Right lobe of liver (tissue), 6 donors: ENCODE results near the gene ARFGEF3. TPM values are rescaled to one million over a fixed set of nuclear protein-coding genes. Genes with fewer than 3 reads are reported as not detected.
A peak's percentile ranks its signal among the peaks of the same experiment; 100 is the strongest.

Experiments used
- ATAC-seq, 4 donors: fragments of 200-7000 bp; cut with Tn5 transposase; one replicate each; pipeline ENCODE4 v1.9.1; 2020; ENCODE audit warnings: mild to moderate bottlenecking in 4 of 4, moderate library complexity in 4 of 4
- DNase-seq, 3 donors: peaks; one replicate each; pipeline ENCODE4 v3.0.0-alpha.2; 2020
- H3K27ac ChIP-seq, 3 donors: fragments of 200-600 bp; one replicate each; pipeline ENCODE4 v1.8.0; 2022
- H3K27me3 ChIP-seq, 2 donors: fragments of 200-600 bp; one replicate each; pipeline ENCODE4 v1.8.0; 2022
- H3K36me3 ChIP-seq, 4 donors: fragments of 200-600 bp; sonication (generic) in 1 of 4; one replicate each; pipeline versions ENCODE4 v1.5.1 to v1.8.0; 2017 to 2022; ENCODE audit warnings: control low read depth in 1 of 4
- H3K4me1 ChIP-seq, 4 donors: fragments of 200-600 bp; sonication (generic) in 1 of 4; one replicate each; pipeline versions ENCODE4 v1.5.1 to v1.8.0; 2017 to 2022; ENCODE audit warnings: control low read depth in 1 of 4
- H3K4me3 ChIP-seq, 3 donors: fragments of 200-600 bp; one replicate each; pipeline ENCODE4 v1.8.0; 2022
- H3K9me3 ChIP-seq, 4 donors: fragments of 200-600 bp; sonication (generic) in 1 of 4; one replicate each; pipeline versions ENCODE4 v1.5.1 to v1.8.0; 2017 to 2022; ENCODE audit warnings: control low read depth in 1 of 4
- CTCF ChIP-seq, 4 donors: fragments of 200-600 bp in 3 of 4; fragments of 450-650 bp in 1 of 4; IDR thresholded peaks; one replicate each; pipeline versions ENCODE4 v1.5.1 to v1.8.0; 2016 to 2022; ENCODE audit warnings: antibody characterized with exemption in 4 of 4, mild to moderate bottlenecking in 2 of 4
- POLR2A ChIP-seq: fragments of 450-650 bp; IDR thresholded peaks from one replicate; pipeline ENCODE4 v1.6.1; 2017; ENCODE audit warnings: antibody characterized with exemption, mild to moderate bottlenecking
- WGBS: methylation state at CpG from one replicate; pipeline ENCODE4 v1.1.6; 2018; ENCODE audit warnings: low coverage, low lambda C conversion rate; ENCODE audit not compliant: insufficient coverage; ENCODE audit errors: missing lambda C conversion rate; 5-methylcytosine and 5-hydroxymethylcytosine counted together
- intact Hi-C, 2 donors: fragments of 100-400 bp; cut with DNase I; formaldehyde crosslinking; loops; one replicate each; pipeline versions ENCODE4 v1.11.2 to v1.14.1; 2022
- total RNA-seq, 6 experiments: library from RNA; depleted of rRNA in 2 of 6; stranded (reverse); fragments of >200 nt in 2 of 6; fragmentation: NEBNext Ultra II Directional in 3 of 6; extraction: Animal tissue kit (Norgen Biotek cat#: 25700) in 3 of 6; gene quantifications; one replicate each; pipeline versions ENCODE4 v1.1.0 to v1.2.4, GENCODE V29; 2016 to 2023
- donor health status: DM: no; HTN: yes; CAD: no.
- donor health status: DM: no; HTN: no; CAD: no.
- donor health status: DM: no; HTN: no; CAD: no.
- donor health status: DM: no; HTN: yes; CAD: no.
- donor health status: DM: no; HTN: yes; CAD: no.

ARFGEF3 gene
- total RNA-seq, 6 experiments from 2014 or later: 0.07 to 2.0 (median 0.24) TPM

GRCh38 chr6:138307816-138308730 is 146.3 kb downstream of the ARFGEF3 start:
- 82% methylated on average over 6 of the region's 11 CpGs for WGBS
- Histone ChIP-seq H3K4me3 (no peak overlapping the region), H3K36me3 (no peaks in the 10 kb centered on the region), H3K4me1 (no peaks in the 10 kb centered on the region), H3K27me3 (no peaks in the 10 kb centered on the region), H3K9me3 (no peaks in the 10 kb centered on the region), H3K27ac (no peak overlapping the region)
- DNase-seq: no peak
- peak in 1 of 4 donors; percentile 16 for TF ChIP-seq CTCF (IDR thresholded peaks at IDR 0.05)
- TF ChIP-seq POLR2A: no peak
- intact Hi-C loops: no loop called here
- ATAC-seq: peak; percentile 52 to 62 (median 58)

- no CpG with 5 or more reads among the region's 1 CpG for WGBS
- intact Hi-C loops: no loop called here
- H3K9me3 ChIP-seq: no peaks in the 10 kb centered on the region
- H3K36me3 ChIP-seq: no peaks in the 10 kb centered on the region
- no peak overlapping the region for H3K27ac ChIP-seq
- ATAC-seq (no peak), DNase-seq (no peak)
- H3K4me3 ChIP-seq: no peak overlapping the region
- no peaks in the 10 kb centered on the region for H3K4me1 ChIP-seq
- TF ChIP-seq CTCF (IDR thresholded peaks at IDR 0.05) (no peak), POLR2A (no peak)
- H3K27me3 ChIP-seq: no peaks in the 10 kb centered on the region
Measured at GRCh38 chr6:138308731-138309110, 147.0 kb downstream of the ARFGEF3 start.

- Histone ChIP-seq H3K27me3 (no peaks in the 10 kb centered on the region), H3K36me3 (no peaks in the 10 kb centered on the region), H3K9me3 (no peaks in the 10 kb centered on the region), H3K4me3 (no peak overlapping the region), H3K27ac (no peak overlapping the region), H3K4me1 (no peaks in the 10 kb centered on the region)
- 100% methylated on average over 1 of the region's 1 CpG for WGBS
- ATAC-seq (no peak), DNase-seq (no peak)
- no peak for TF ChIP-seq POLR2A
- no peak for TF ChIP-seq CTCF (IDR thresholded peaks at IDR 0.05)
- intact Hi-C loops: no loop called here
Measured at GRCh38 chr6:138309695-138310094, 148.0 kb downstream of the ARFGEF3 start.

GRCh38 chr6:138310294-138310693 is 148.6 kb downstream of the ARFGEF3 start:
- H3K27ac ChIP-seq: no peak overlapping the region
- no peaks in the 10 kb centered on the region for H3K4me1 ChIP-seq
- no peaks in the 10 kb centered on the region for H3K36me3 ChIP-seq
- ATAC-seq (peak; percentile 47 to 68 (median 61)), DNase-seq (no peak)
- intact Hi-C loops: no loop called here
- H3K27me3 ChIP-seq: no peaks in the 10 kb centered on the region
- no peaks in the 10 kb centered on the region for H3K9me3 ChIP-seq
- TF ChIP-seq POLR2A: no peak
- no peak for TF ChIP-seq CTCF (IDR thresholded peaks at IDR 0.05)
- 21% methylated on average over 3 of the region's 3 CpGs for WGBS
- no peak overlapping the region for H3K4me3 ChIP-seq
